SK-N-SH (cell line): Measurements from ENCODE around the gene CAPN7.

Experiments used
- CHD2 ChIP-seq: fragments of 150-350 bp; IDR thresholded peaks from 2 replicates; pipeline ENCODE4 v1.6.1; 2018; ENCODE audit warnings: low read length; ENCODE audit not compliant: partially characterized antibody
- CTCF ChIP-seq: fragments of 200-600 bp; sonication (generic); IDR thresholded peaks from 2 replicates; pipeline ENCODE4 v1.6.1; 2017; ENCODE audit warnings: antibody characterized with exemption, mild to moderate bottlenecking, moderate library complexity
- FOXJ3 ChIP-seq: sonication (generic); formaldehyde crosslinking; IDR thresholded peaks from 2 replicates; pipeline ENCODE4 v1.5.1; 2020; ENCODE audit warnings: mild to moderate bottlenecking, missing genetic modification reagents
- MAX ChIP-seq: IDR thresholded peaks from 2 replicates; pipeline ENCODE4 v1.4.0; 2012; ENCODE audit warnings: low read depth
- MEF2A ChIP-seq: IDR thresholded peaks from 2 replicates; pipeline ENCODE4 v1.4.0; 2012; ENCODE audit warnings: low read depth, borderline replicate concordance

GRCh38 chr3:15263926-15264325, 57.9 kb downstream of the CAPN7 start:
- TF ChIP-seq CTCF (no peak), CHD2 (no peak), MAX (no peak), MEF2A (no peak), FOXJ3 (CRISPR knock-in tag) (no peak)
